Measurements from ENCODE around the gene CACNA1C.

Gene CACNA1C

GRCh38 chr12:2136901-2137300, 84.1 kb downstream of the CACNA1C start:
- no peak for TF ChIP-seq POLR2A (IDR thresholded peaks at IDR 0.05; ENCODE audit: extremely low read depth, insufficient read length)
- TF ChIP-seq CTCF (IDR thresholded peaks at IDR 0.05; ENCODE audit: low read depth, low read length): no peak
- TF ChIP-seq MAX (IDR thresholded peaks at IDR 0.05; ENCODE audit: low read depth, low read length): no peak
- no peak for TF ChIP-seq MYC (IDR thresholded peaks at IDR 0.05; ENCODE audit: low read depth, low read length)
- no peak overlapping the region for H3K4me3 ChIP-seq (ENCODE audit: low read depth, low read length)
- no peak for DNase-seq (ENCODE audit: low read depth)

GRCh38 chr12:2137711-2138110, 84.9 kb downstream of the CACNA1C start:
- TF ChIP-seq POLR2A (IDR thresholded peaks at IDR 0.05; ENCODE audit: extremely low read depth, insufficient read length) (no peak), CTCF (IDR thresholded peaks at IDR 0.05; ENCODE audit: low read depth, low read length) (no peak), MYC (IDR thresholded peaks at IDR 0.05; ENCODE audit: low read depth, low read length) (no peak), MAX (IDR thresholded peaks at IDR 0.05; ENCODE audit: low read depth, low read length) (no peak)
- no peak overlapping the region for H3K4me3 ChIP-seq (ENCODE audit: low read depth, low read length)
- DNase-seq (ENCODE audit: low read depth): no peak

GRCh38 chr12:2138294-2138693, 85.5 kb downstream of the CACNA1C start:
- TF ChIP-seq MYC (IDR thresholded peaks at IDR 0.05; ENCODE audit: low read depth, low read length) (no peak), CTCF (IDR thresholded peaks at IDR 0.05; ENCODE audit: low read depth, low read length) (no peak), POLR2A (IDR thresholded peaks at IDR 0.05; ENCODE audit: extremely low read depth, insufficient read length) (no peak)
- no peak for DNase-seq (ENCODE audit: low read depth)
- no peak overlapping the region for H3K4me3 ChIP-seq (ENCODE audit: low read depth, low read length)

GRCh38 chr12:2138871-2139308, 86.1 kb downstream of the CACNA1C start:
- TF ChIP-seq MYC (IDR thresholded peaks at IDR 0.05; ENCODE audit: low read depth, low read length) (no peak), POLR2A (IDR thresholded peaks at IDR 0.05; ENCODE audit: extremely low read depth, insufficient read length) (no peak), MAX (IDR thresholded peaks at IDR 0.05; ENCODE audit: low read depth, low read length) (no peak), CTCF (IDR thresholded peaks at IDR 0.05; ENCODE audit: low read depth, low read length) (no peak)
- no peak for DNase-seq (ENCODE audit: low read depth)
- H3K4me3 ChIP-seq (ENCODE audit: low read depth, low read length): no peak overlapping the region

GRCh38 chr12:2139651-2140050, 86.9 kb downstream of the CACNA1C start:
- no peak for DNase-seq (ENCODE audit: low read depth)
- TF ChIP-seq MAX (IDR thresholded peaks at IDR 0.05; ENCODE audit: low read depth, low read length): no peak
- TF ChIP-seq CTCF (IDR thresholded peaks at IDR 0.05; ENCODE audit: low read depth, low read length): no peak
- no peak for TF ChIP-seq POLR2A (IDR thresholded peaks at IDR 0.05; ENCODE audit: extremely low read depth, insufficient read length)
- H3K4me3 ChIP-seq (ENCODE audit: low read depth, low read length): no peak overlapping the region

- DNase-seq (ENCODE audit: low read depth): no peak
- TF ChIP-seq MYC (IDR thresholded peaks at IDR 0.05; ENCODE audit: low read depth, low read length) (no peak), POLR2A (IDR thresholded peaks at IDR 0.05; ENCODE audit: extremely low read depth, insufficient read length) (no peak), CTCF (IDR thresholded peaks at IDR 0.05; ENCODE audit: low read depth, low read length) (no peak), MAX (IDR thresholded peaks at IDR 0.05; ENCODE audit: low read depth, low read length) (no peak)
- no peak overlapping the region for H3K4me3 ChIP-seq (ENCODE audit: low read depth, low read length)
Observed at GRCh38 chr12:2140858-2141519, 88.2 kb downstream of the CACNA1C start.
